ENCODE measurements around the gene ZCCHC14. TPM values are rescaled to one million over a fixed set of nuclear protein-coding genes. Genes with fewer than 3 reads are reported as not detected.
A peak's percentile ranks its signal among the peaks of the same experiment; 100 is the strongest.

Gene ZCCHC14
- total and polyA plus RNA-seq, 2 of the 13 experiments (the other 11 are each of a cell fraction or from before 2014, with no cell fraction given): 12.4 to 12.5 TPM

GRCh38 chr16:87528690-87529579 lies 36.1 kb upstream of the ZCCHC14 start (continued):
- TF ChIP-seq, protein P1, sequence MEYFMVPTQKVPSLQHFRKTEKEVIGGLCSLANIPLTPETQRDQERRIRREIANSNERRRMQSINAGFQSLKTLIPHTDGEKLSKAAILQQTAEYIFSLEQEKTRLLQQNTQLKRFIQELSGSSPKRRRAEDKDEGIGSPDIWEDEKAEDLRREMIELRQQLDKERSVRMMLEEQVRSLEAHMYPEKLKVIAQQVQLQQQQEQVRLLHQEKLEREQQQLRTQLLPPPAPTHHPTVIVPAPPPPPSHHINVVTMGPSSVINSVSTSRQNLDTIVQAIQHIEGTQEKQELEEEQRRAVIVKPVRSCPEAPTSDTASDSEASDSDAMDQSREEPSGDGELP (IDR thresholded peaks at IDR 0.05; ENCODE audit: borderline replicate concordance, low read depth): 0 out of 2 replicates have a peak, but pooled peaks have one; percentile 58
- no peak for TF ChIP-seq MBNL3 (CRISPR knock-in tag; conservative IDR thresholded peaks at IDR 0.05)
- TF ChIP-seq NAIF1 (CRISPR knock-in tag; IDR thresholded peaks at IDR 0.05; ENCODE audit: borderline replicate concordance): 0 out of 2 replicates have a peak, but pooled peaks have one; percentile 26
- peak; percentile 15; the same call in 1 of the 2 replicates for TF ChIP-seq SMC3 (IDR thresholded peaks at IDR 0.05; ENCODE audit: low read length)
- TF ChIP-seq ZNF703 (CRISPR knock-in tag; IDR thresholded peaks at IDR 0.05; ENCODE audit: borderline replicate concordance): peak; percentile 24; the same call in 1 of the 2 replicates
- TF ChIP-seq ZFP91 (CRISPR knock-in tag; IDR thresholded peaks at IDR 0.05; ENCODE audit: borderline replicate concordance): peak; percentile 62; the same call in 1 of the 2 replicates
- TF ChIP-seq ZNF878 (CRISPR knock-in tag; IDR thresholded peaks at IDR 0.05): peak; percentile 88
- TF ChIP-seq PAF1 (CRISPR knock-in tag; IDR thresholded peaks at IDR 0.05): no peak
- TF ChIP-seq IKZF4 (CRISPR knock-in tag; IDR thresholded peaks at IDR 0.05; ENCODE audit: borderline replicate concordance, low read depth, not compliant biosample characterization): peak; percentile 59
- no peak for TF ChIP-seq KLF12 (CRISPR knock-in tag; IDR thresholded peaks at IDR 0.05; ENCODE audit: borderline replicate concordance)
- TF ChIP-seq KDM3A (CRISPR knock-in tag; IDR thresholded peaks at IDR 0.05; ENCODE audit: low read depth): peak; percentile 80; the same call in 1 of the 2 replicates
- no peak for TF ChIP-seq SSRP1 (CRISPR knock-in tag; IDR thresholded peaks at IDR 0.05)
- TF ChIP-seq ISL2 (CRISPR knock-in tag; IDR thresholded peaks at IDR 0.05): peak; percentile 92
- TF ChIP-seq ZNF720 (CRISPR knock-in tag; IDR thresholded peaks at IDR 0.05): no peak
- 0 out of 2 replicates have a peak, but pooled peaks have one; percentile 60 for TF ChIP-seq AFF4 (CRISPR knock-in tag; IDR thresholded peaks at IDR 0.05)
- TF ChIP-seq, protein P2, sequence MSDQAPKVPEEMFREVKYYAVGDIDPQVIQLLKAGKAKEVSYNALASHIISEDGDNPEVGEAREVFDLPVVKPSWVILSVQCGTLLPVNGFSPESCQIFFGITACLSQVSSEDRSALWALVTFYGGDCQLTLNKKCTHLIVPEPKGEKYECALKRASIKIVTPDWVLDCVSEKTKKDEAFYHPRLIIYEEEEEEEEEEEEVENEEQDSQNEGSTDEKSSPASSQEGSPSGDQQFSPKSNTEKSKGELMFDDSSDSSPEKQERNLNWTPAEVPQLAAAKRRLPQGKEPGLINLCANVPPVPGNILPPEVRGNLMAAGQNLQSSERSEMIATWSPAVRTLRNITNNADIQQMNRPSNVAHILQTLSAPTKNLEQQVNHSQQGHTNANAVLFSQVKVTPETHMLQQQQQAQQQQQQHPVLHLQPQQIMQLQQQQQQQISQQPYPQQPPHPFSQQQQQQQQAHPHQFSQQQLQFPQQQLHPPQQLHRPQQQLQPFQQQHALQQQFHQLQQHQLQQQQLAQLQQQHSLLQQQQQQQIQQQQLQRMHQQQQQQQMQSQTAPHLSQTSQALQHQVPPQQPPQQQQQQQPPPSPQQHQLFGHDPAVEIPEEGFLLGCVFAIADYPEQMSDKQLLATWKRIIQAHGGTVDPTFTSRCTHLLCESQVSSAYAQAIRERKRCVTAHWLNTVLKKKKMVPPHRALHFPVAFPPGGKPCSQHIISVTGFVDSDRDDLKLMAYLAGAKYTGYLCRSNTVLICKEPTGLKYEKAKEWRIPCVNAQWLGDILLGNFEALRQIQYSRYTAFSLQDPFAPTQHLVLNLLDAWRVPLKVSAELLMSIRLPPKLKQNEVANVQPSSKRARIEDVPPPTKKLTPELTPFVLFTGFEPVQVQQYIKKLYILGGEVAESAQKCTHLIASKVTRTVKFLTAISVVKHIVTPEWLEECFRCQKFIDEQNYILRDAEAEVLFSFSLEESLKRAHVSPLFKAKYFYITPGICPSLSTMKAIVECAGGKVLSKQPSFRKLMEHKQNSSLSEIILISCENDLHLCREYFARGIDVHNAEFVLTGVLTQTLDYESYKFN (CRISPR knock-in tag; conservative IDR thresholded peaks at IDR 0.05): peak; percentile 100
- peak; percentile 73; the same call in 1 of the 2 replicates for TF ChIP-seq YEATS4 (CRISPR knock-in tag; IDR thresholded peaks at IDR 0.05; ENCODE audit: borderline replicate concordance)
- TF ChIP-seq ZNF253 (CRISPR knock-in tag; IDR thresholded peaks at IDR 0.05; ENCODE audit: borderline replicate concordance): no peak; the same call in 1 of the 2 replicates

Measured in HepG2 (cell line).